ENCODE measurements around the gene ATRN. TPM values are rescaled to one million over a fixed set of nuclear protein-coding genes. Genes with fewer than 3 reads are reported as not detected.

The ATRN gene
- polyA plus RNA-seq, 1 donor (not counting 4 experiments of a cell fraction or from before 2014, with no cell fraction given): 49.9 TPM

GRCh38 chr20:3433744-3434143, 37.1 kb upstream of the ATRN start:
- dilution Hi-C loops (cut with MboI; ENCODE audit: extremely low pct_ligation_motif_present, low sequenced_read_pairs): no loop called here
- H3K9ac ChIP-seq (ENCODE audit: control insufficient read depth, extremely low read depth, insufficient read depth, low read length): no peak overlapping the region
- H3K79me2 ChIP-seq (ENCODE audit: control insufficient read depth, insufficient read depth, low read length): no peaks in the 10 kb centered on the region
- H3K4me2 ChIP-seq (ENCODE audit: control insufficient read depth, extremely low read depth, insufficient read depth, low read depth, low read length): no peak overlapping the region
- no peaks in the 10 kb centered on the region for H3K27me3 ChIP-seq (ENCODE audit: control insufficient read depth, extremely low read depth, insufficient read depth, low read length)
- peaks cover 2% of the 10 kb centered on the region for H3K4me1 ChIP-seq (ENCODE audit: control insufficient read depth, extremely low read depth, insufficient read depth, low read length)
- H3K27ac ChIP-seq (ENCODE audit: control insufficient read depth, insufficient read depth, low read length): no peak overlapping the region
- no peak for FAIRE-seq
- no peak overlapping the region for H3K4me3 ChIP-seq (ENCODE audit: control insufficient read depth in 2 of 3, extremely low read depth in 1 of 3, insufficient read depth in 2 of 3, low read depth in 1 of 3, low read length in 3 of 3)
- H2AFZ ChIP-seq (ENCODE audit: control insufficient read depth, low read length): no peak overlapping the region
- no peaks in the 10 kb centered on the region for H3K9me3 ChIP-seq (ENCODE audit: control insufficient read depth, low read depth, low read length)
- no peaks in the 10 kb centered on the region for H4K20me1 ChIP-seq (ENCODE audit: control insufficient read depth, extremely low read depth, insufficient read depth, low read length)
- no peaks in the 10 kb centered on the region for H3K9me1 ChIP-seq (ENCODE audit: control insufficient read depth, extremely low read depth, insufficient read depth, low read length)
- TF ChIP-seq CTCF (optimal IDR thresholded peaks at IDR 0.05 in 1 of 3, IDR thresholded peaks at IDR 0.05 in 1 of 3, conservative IDR thresholded peaks at IDR 0.05 in 1 of 3; ENCODE audit: extremely low read depth in 1 of 3, insufficient read depth in 2 of 3, low read length in 3 of 3): no peak
- TF ChIP-seq EZH2 (IDR thresholded peaks at IDR 0.05; ENCODE audit: low read length): no peak
- DNase-seq (ENCODE audit: low read depth, low spot score): no peak
- no peaks in the 10 kb centered on the region for H3K36me3 ChIP-seq (ENCODE audit: control insufficient read depth in 2 of 2, extremely low read depth in 1 of 2, insufficient read depth in 2 of 2, low read length in 2 of 2)

GRCh38 chr20:3434232-3434631, 36.6 kb upstream of the ATRN start:
- TF ChIP-seq EZH2 (IDR thresholded peaks at IDR 0.05; ENCODE audit: low read length): no peak
- TF ChIP-seq CTCF (optimal IDR thresholded peaks at IDR 0.05 in 1 of 3, IDR thresholded peaks at IDR 0.05 in 1 of 3, conservative IDR thresholded peaks at IDR 0.05 in 1 of 3; ENCODE audit: extremely low read depth in 1 of 3, insufficient read depth in 2 of 3, low read length in 3 of 3): no peak
- H3K9ac ChIP-seq (ENCODE audit: control insufficient read depth, extremely low read depth, insufficient read depth, low read length): no peak overlapping the region
- no peak overlapping the region for H2AFZ ChIP-seq (ENCODE audit: control insufficient read depth, low read length)
- H3K9me3 ChIP-seq (ENCODE audit: control insufficient read depth, low read depth, low read length): no peaks in the 10 kb centered on the region
- dilution Hi-C loops (cut with MboI; ENCODE audit: extremely low pct_ligation_motif_present, low sequenced_read_pairs): no loop called here
- H3K4me2 ChIP-seq (ENCODE audit: control insufficient read depth, extremely low read depth, insufficient read depth, low read depth, low read length): no peak overlapping the region
- H3K4me3 ChIP-seq (ENCODE audit: control insufficient read depth in 2 of 3, extremely low read depth in 1 of 3, insufficient read depth in 2 of 3, low read depth in 1 of 3, low read length in 3 of 3): no peak overlapping the region
- DNase-seq (ENCODE audit: low read depth, low spot score) (no peak), FAIRE-seq (no peak)
- H3K79me2 ChIP-seq (ENCODE audit: control insufficient read depth, insufficient read depth, low read length): no peaks in the 10 kb centered on the region
- no peaks in the 10 kb centered on the region for H4K20me1 ChIP-seq (ENCODE audit: control insufficient read depth, extremely low read depth, insufficient read depth, low read length)
- H3K9me1 ChIP-seq (ENCODE audit: control insufficient read depth, extremely low read depth, insufficient read depth, low read length): no peaks in the 10 kb centered on the region
- H3K27ac ChIP-seq (ENCODE audit: control insufficient read depth, insufficient read depth, low read length): no peak overlapping the region
- H3K27me3 ChIP-seq (ENCODE audit: control insufficient read depth, extremely low read depth, insufficient read depth, low read length): no peaks in the 10 kb centered on the region
- H3K4me1 ChIP-seq (ENCODE audit: control insufficient read depth, extremely low read depth, insufficient read depth, low read length): peaks cover 2% of the 10 kb centered on the region
- H3K36me3 ChIP-seq (ENCODE audit: control insufficient read depth in 2 of 2, extremely low read depth in 1 of 2, insufficient read depth in 2 of 2, low read length in 2 of 2): no peaks in the 10 kb centered on the region

All from keratinocyte (primary cell).